ENCODE data around the gene TH. TPM values are rescaled to one million over a fixed set of nuclear protein-coding genes. Genes with fewer than 3 reads are reported as not detected.

TH gene
- polyA plus RNA-seq, 2 of the 4 experiments (the other 2 are of a cell fraction) = not detected

- Histone ChIP-seq H3K9me3 (no peaks in the 10 kb centered on the region), H3K4me1 (peaks cover 31% of the 10 kb centered on the region), H3K4me3 (no peak overlapping the region), H3K4me2 (no peak overlapping the region), H3K27ac (peak overlapping the region in 1 of 2 experiments; percentile 80; a peak in 3 of 6 replicates)
- ChIA-PET CTCF (interaction anchor here (2.1 to 5.2 kb wide), 5 partner anchors 11 to 211 kb away, joined by 11 to 30 read pairs (median 19); no protein-coding TSS in a partner anchor), POLR2A (no interaction called here)
- FAIRE-seq (no peak), ATAC-seq (no peak), DNase-seq (ENCODE audit: low read depth in 1 of 2, low spot score in 1 of 2) (no peak)
- WGBS (ENCODE audit: missing lambda C conversion rate) = 76% methylated on average over 7 of the region's 12 CpGs
- TF ChIP-seq ATOH8 (CRISPR knock-in tag; IDR thresholded peaks at IDR 0.05; ENCODE audit: low read depth) (no peak), RNF2 (IDR thresholded peaks at IDR 0.05; ENCODE audit: borderline replicate concordance, low read depth) (no peak), MAFK (IDR thresholded peaks at IDR 0.05; ENCODE audit: partially characterized antibody) (no peak), CBX2 (IDR thresholded peaks at IDR 0.05; ENCODE audit: borderline replicate concordance, low read depth) (no peak), POLR2AphosphoS2 (conservative IDR thresholded peaks at IDR 0.05; ENCODE audit: low read length) (no peak), FOXS1 (CRISPR knock-in tag; IDR thresholded peaks at IDR 0.05) (no peak), NFE2L2 (conservative IDR thresholded peaks at IDR 0.05; ENCODE audit: low read length) (no peak), HEYL (CRISPR knock-in tag; IDR thresholded peaks at IDR 0.05) (no peak), HOXB13 (CRISPR knock-in tag; IDR thresholded peaks at IDR 0.05; ENCODE audit: low read depth) (no peak), HOXB5 (CRISPR knock-in tag; IDR thresholded peaks at IDR 0.05) (no peak), ZNF302 (CRISPR knock-in tag; IDR thresholded peaks at IDR 0.05) (no peak), USF2 (IDR thresholded peaks at IDR 0.05) (no peak), BHLHE40 (IDR thresholded peaks at IDR 0.05; ENCODE audit: low read depth, low read length) (no peak), ZSCAN20 (CRISPR knock-in tag; IDR thresholded peaks at IDR 0.05) (no peak), ELK1 (IDR thresholded peaks at IDR 0.05; ENCODE audit: low read depth, low read length) (no peak), RAD21 (conservative IDR thresholded peaks at IDR 0.05 in 1 of 2, IDR thresholded peaks at IDR 0.05 in 1 of 2) (no peak)
These were observed 38.3 kb upstream of the TH start for GRCh38 chr11:2209900-2210321.

GRCh38 chr11:2209370-2209801 is 37.8 kb upstream of the TH start:
- 83% methylated on average over 4 of the region's 11 CpGs for WGBS (ENCODE audit: missing lambda C conversion rate)
- H3K4me2 ChIP-seq = no peak overlapping the region
- H3K4me1 ChIP-seq = peaks cover 31% of the 10 kb centered on the region
- no peaks in the 10 kb centered on the region for H3K9me3 ChIP-seq
- TF ChIP-seq HOXA7 (CRISPR knock-in tag; IDR thresholded peaks at IDR 0.05) (no peak), RAD21 (conservative IDR thresholded peaks at IDR 0.05 in 1 of 2, IDR thresholded peaks at IDR 0.05 in 1 of 2) (no peak), CBX8 (IDR thresholded peaks at IDR 0.05) (no peak)
- FAIRE-seq = no peak
- DNase-seq (ENCODE audit: low read depth in 1 of 2, low spot score in 1 of 2) = no peak
- H3K27ac ChIP-seq = peak overlapping the region in 1 of 2 experiments; percentile 80; a peak in 3 of 6 replicates
- no peak overlapping the region for H3K4me3 ChIP-seq
- CTCF ChIA-PET = interaction anchor here (0.8 to 5.2 kb wide), 8 partner anchors 11 to 211 kb away, joined by 3 to 30 read pairs (median 14); no protein-coding TSS in a partner anchor
- POLR2A ChIA-PET = no interaction called here
- no peak for ATAC-seq

- ATAC-seq = peak; percentile 49 to 75; a peak in 5 of 6 replicates
- FAIRE-seq = no peak
- POLR2A ChIA-PET = no interaction called here
- H3K27ac ChIP-seq = peak overlapping the region in 1 of 2 experiments; percentile 80; a peak in 2 of 6 replicates
- CTCF ChIA-PET = interaction anchor here (0.8 to 5.2 kb wide), 8 partner anchors 10 to 212 kb away, joined by 3 to 30 read pairs (median 11); no protein-coding TSS in a partner anchor
- DNase-seq (ENCODE audit: low read depth in 1 of 2, low spot score in 1 of 2) = peak in 1 of 2 experiments; percentile 38
- no peak overlapping the region for H3K4me2 ChIP-seq
- H3K9me3 ChIP-seq = no peaks in the 10 kb centered on the region
- H3K4me1 ChIP-seq = peaks cover 31% of the 10 kb centered on the region
- WGBS (ENCODE audit: missing lambda C conversion rate) = 90% methylated on average over 19 of the region's 24 CpGs
- TF ChIP-seq POLR2A (IDR thresholded peaks at IDR 0.05; ENCODE audit: low read length) (no peak), EHMT2 (IDR thresholded peaks at IDR 0.05; ENCODE audit: low read depth) (no peak), RNF2 (IDR thresholded peaks at IDR 0.05; ENCODE audit: borderline replicate concordance, low read depth) (no peak), TP53 (CRISPR knock-in tag; IDR thresholded peaks at IDR 0.05) (no peak), BCL3 (IDR thresholded peaks at IDR 0.05) (no peak), EHF (CRISPR knock-in tag; IDR thresholded peaks at IDR 0.05) (no peak), FOSB (CRISPR knock-in tag; IDR thresholded peaks at IDR 0.05) (no peak), MAZ (IDR thresholded peaks at IDR 0.05; ENCODE audit: borderline replicate concordance, low read depth, low read length) (no peak), HOXA7 (CRISPR knock-in tag; IDR thresholded peaks at IDR 0.05) (no peak)
- no peak overlapping the region for H3K4me3 ChIP-seq
These were observed 37.2 kb upstream of the TH start for GRCh38 chr11:2208691-2209369.

All from A549 (cell line).